Activated naive CD8-positive, alpha-beta T cell treated with anti-CD3 and anti-CD28 coated beads for 36 hours (primary cell): ENCODE results near the gene TRAFD1. TPM values are rescaled to one million over a fixed set of nuclear protein-coding genes. Genes with fewer than 3 reads are reported as not detected.

Source experiments
- DNase-seq: peaks from one replicate; pipeline ENCODE4 v3.0.0; 2021
- H3K27ac Mint-ChIP-seq: one replicate; pipeline ENCODE4 v1.8.0; 2022; ENCODE audit warnings: mild to moderate bottlenecking, moderate library complexity, mixed read lengths
- H3K27me3 Mint-ChIP-seq: one replicate; pipeline ENCODE4 v1.8.0; 2022; ENCODE audit warnings: mild to moderate bottlenecking, mixed read lengths
- H3K36me3 Mint-ChIP-seq: one replicate; pipeline ENCODE4 v1.8.0; 2021; ENCODE audit warnings: mild to moderate bottlenecking, mixed read lengths
- H3K4me1 Mint-ChIP-seq: one replicate; pipeline ENCODE4 v1.8.0; 2021; ENCODE audit warnings: mixed read lengths
- H3K4me3 Mint-ChIP-seq: one replicate; pipeline ENCODE4 v1.8.0; 2022; ENCODE audit warnings: mild to moderate bottlenecking, moderate library complexity, mixed read lengths
- H3K9me3 Mint-ChIP-seq: one replicate; pipeline ENCODE4 v1.8.0; 2022; ENCODE audit warnings: mixed read lengths
- total RNA-seq, 2 experiments: library from RNA; stranded (reverse); gene quantifications; one replicate each; pipeline ENCODE4 v1.2.3, GENCODE V29; 2021

Gene TRAFD1
- total RNA-seq, 2 experiments from 2014 or later: 49.6 to 49.8 TPM

DNA sequence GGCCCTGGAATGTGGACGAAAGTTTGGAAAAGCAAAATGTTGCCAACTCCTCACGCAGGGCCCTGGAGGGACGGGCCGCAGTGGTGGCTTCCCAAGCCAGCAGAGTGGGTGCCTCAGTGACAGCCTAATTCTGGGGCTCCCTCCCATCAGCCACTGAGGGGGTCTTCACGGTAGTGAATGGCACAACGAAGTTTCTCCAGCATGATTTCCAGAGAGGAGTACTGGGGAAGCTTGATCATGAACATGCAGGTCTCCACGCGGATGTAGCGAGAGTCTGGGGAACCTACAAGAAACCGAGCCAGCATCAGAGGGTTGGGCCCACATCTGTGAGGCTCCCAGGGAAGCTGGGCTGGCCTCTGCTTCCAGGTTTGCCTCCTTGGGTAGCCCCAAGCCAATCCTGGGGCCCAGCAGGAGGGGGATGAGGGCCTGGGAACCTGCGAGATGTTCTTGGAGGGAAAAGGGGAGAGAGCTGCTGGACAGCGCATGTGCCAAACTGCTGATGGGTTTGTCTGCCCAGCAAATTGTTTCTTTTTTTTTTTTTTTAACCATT is 37.0 kb downstream of the TRAFD1 start:
- Mint-ChIP-seq H3K4me3 (no peak overlapping the region), H3K36me3 (peaks cover 55% of the 10 kb centered on the region), H3K27ac (no peak overlapping the region), H3K4me1 (peaks cover 16% of the 10 kb centered on the region), H3K9me3 (peaks cover 24% of the 10 kb centered on the region), H3K27me3 (no peaks in the 10 kb centered on the region)
- DNase-seq: no peak

- DNase-seq: no peak
- peaks cover 17% of the 10 kb centered on the region for H3K9me3 Mint-ChIP-seq
These were observed 37.7 kb downstream of the TRAFD1 start for GRCh38 chr12:112163056-112163455.

GRCh38 chr12:112163471-112163991 is 38.2 kb downstream of the TRAFD1 start:
- no peak for DNase-seq
- peaks cover 43% of the 10 kb centered on the region for H3K36me3 Mint-ChIP-seq
- peaks cover 13% of the 10 kb centered on the region for H3K9me3 Mint-ChIP-seq
- H3K27ac Mint-ChIP-seq: no peak overlapping the region
- no peak overlapping the region for H3K4me3 Mint-ChIP-seq
- H3K4me1 Mint-ChIP-seq: peaks cover 8% of the 10 kb centered on the region
- H3K27me3 Mint-ChIP-seq: no peaks in the 10 kb centered on the region

More at GRCh38 chr12:112163056-112163455, 37.7 kb downstream of the TRAFD1 start:
- Mint-ChIP-seq H3K36me3 (peaks cover 48% of the 10 kb centered on the region), H3K4me1 (peaks cover 13% of the 10 kb centered on the region), H3K4me3 (no peak overlapping the region), H3K27ac (no peak overlapping the region), H3K27me3 (no peaks in the 10 kb centered on the region)

- no peak for DNase-seq
- Mint-ChIP-seq H3K9me3 (peaks cover 13% of the 10 kb centered on the region), H3K4me1 (peaks cover 2% of the 10 kb centered on the region), H3K36me3 (peaks cover 37% of the 10 kb centered on the region), H3K27me3 (no peaks in the 10 kb centered on the region), H3K27ac (no peak overlapping the region), H3K4me3 (no peak overlapping the region)
These were observed 38.8 kb downstream of the TRAFD1 start for GRCh38 chr12:112164011-112164660.

- H3K27ac Mint-ChIP-seq: no peak overlapping the region
- H3K4me1 Mint-ChIP-seq: peaks cover 4% of the 10 kb centered on the region
- peaks cover 27% of the 10 kb centered on the region for H3K36me3 Mint-ChIP-seq
- peaks cover 3% of the 10 kb centered on the region for H3K9me3 Mint-ChIP-seq
- no peak for DNase-seq
- no peaks in the 10 kb centered on the region for H3K27me3 Mint-ChIP-seq
- no peak overlapping the region for H3K4me3 Mint-ChIP-seq
These were observed 40.3 kb downstream of the TRAFD1 start for GRCh38 chr12:112165624-112166023.

GRCh38 chr12:112166051-112167015 is 41.0 kb downstream of the TRAFD1 start:
- no peak overlapping the region for H3K27ac Mint-ChIP-seq
- no peaks in the 10 kb centered on the region for H3K27me3 Mint-ChIP-seq
- peaks cover 3% of the 10 kb centered on the region for H3K9me3 Mint-ChIP-seq
- H3K4me3 Mint-ChIP-seq: no peak overlapping the region
- peaks cover 5% of the 10 kb centered on the region for H3K4me1 Mint-ChIP-seq
- DNase-seq: no peak
- H3K36me3 Mint-ChIP-seq: peaks cover 20% of the 10 kb centered on the region

DNA sequence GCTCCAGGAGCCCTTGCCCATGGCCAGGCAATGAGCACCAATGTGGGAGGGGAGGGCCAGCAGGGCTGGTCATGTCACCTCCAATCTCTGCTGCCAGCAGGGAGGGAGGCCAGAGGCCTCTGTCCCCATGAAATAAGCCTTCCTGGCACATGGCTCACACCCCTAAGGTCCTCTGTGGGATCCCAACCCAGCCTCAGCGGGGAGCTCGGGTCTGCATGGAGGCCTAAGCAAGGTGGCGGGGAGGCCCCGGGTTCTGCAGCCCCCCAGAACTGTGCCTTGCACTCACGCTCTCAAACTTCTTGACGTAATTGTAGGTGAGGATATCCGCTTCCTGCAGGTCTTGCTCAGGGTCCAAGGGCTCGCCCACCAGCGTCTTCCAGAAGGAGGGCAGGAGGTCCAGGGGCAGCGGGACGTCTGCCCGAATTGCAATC is 41.7 kb downstream of the TRAFD1 start:
- Mint-ChIP-seq H3K36me3 (peaks cover 15% of the 10 kb centered on the region), H3K9me3 (no peaks in the 10 kb centered on the region), H3K4me1 (peaks cover 5% of the 10 kb centered on the region), H3K27me3 (no peaks in the 10 kb centered on the region), H3K27ac (no peak overlapping the region), H3K4me3 (no peak overlapping the region)
- DNase-seq: no peak

GRCh38 chr12:112167718-112168525 is 42.6 kb downstream of the TRAFD1 start:
- Mint-ChIP-seq H3K27ac (no peak overlapping the region), H3K9me3 (no peaks in the 10 kb centered on the region), H3K4me1 (peaks cover 5% of the 10 kb centered on the region), H3K36me3 (peaks cover 10% of the 10 kb centered on the region), H3K27me3 (no peaks in the 10 kb centered on the region), H3K4me3 (no peak overlapping the region)
- no peak for DNase-seq

DNA sequence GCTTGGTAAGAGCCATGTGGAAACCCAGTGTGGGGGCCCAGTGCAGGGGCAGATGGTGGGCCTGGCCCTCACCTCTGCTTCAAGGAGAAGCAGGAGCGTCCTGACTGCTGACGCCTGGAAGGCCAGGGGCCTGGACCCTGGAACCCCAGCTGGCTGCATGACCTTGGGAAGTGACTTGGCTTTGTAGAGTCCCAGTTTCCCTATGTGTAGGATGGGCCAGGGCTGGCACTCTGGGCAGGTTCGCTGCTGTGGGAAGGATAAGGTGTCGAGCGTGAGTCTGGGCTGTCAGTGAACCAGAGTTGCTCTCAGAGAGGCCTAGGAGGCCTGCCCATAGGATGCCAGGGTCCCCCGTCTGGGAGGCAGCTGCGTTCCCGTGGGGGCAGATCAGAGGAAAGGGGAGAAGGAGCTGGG is 43.2 kb downstream of the TRAFD1 start:
- H3K4me3 Mint-ChIP-seq: no peak overlapping the region
- no peak overlapping the region for H3K27ac Mint-ChIP-seq
- H3K9me3 Mint-ChIP-seq: no peaks in the 10 kb centered on the region
- H3K27me3 Mint-ChIP-seq: no peaks in the 10 kb centered on the region
- DNase-seq: no peak
- peaks cover 7% of the 10 kb centered on the region for H3K36me3 Mint-ChIP-seq
- H3K4me1 Mint-ChIP-seq: peaks cover 5% of the 10 kb centered on the region

DNA sequence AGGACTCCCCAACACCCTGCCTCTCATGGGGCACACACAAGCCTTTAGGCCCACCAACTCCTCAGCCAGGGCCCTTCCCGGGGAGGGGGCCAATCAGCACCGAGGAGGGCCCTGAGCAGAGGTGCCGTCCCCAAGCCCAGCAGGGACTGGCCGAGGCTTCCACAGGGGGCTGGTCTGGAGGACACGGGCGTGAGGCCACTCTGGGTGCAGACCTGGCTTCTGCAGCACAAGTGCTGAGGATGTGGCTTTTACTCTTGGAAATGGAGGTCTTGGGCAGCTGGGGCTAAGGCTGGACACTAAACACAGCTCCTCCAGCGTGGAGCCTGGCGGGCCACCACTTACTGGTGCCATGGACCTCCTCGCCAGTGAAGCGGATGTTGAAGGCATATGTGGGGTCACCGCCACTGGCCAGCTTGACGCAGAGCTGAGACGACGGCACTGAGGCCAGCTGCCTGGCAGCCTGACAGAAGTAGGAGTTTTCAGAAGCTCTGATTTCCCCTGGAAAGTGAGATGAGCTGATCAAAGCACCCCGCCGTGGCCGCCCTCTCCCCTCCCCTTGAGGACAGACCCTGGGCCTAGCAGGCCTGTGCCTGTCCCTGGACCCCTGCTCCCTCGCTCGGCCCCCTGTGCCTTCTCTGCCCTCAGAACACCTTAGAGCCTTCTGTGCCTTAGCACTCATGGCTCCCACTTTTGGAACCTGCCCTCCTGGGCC is 44.0 kb downstream of the TRAFD1 start:
- no peak overlapping the region for H3K27ac Mint-ChIP-seq
- H3K9me3 Mint-ChIP-seq: no peaks in the 10 kb centered on the region
- peaks cover 5% of the 10 kb centered on the region for H3K4me1 Mint-ChIP-seq
- no peak overlapping the region for H3K4me3 Mint-ChIP-seq
- H3K36me3 Mint-ChIP-seq: peaks cover 5% of the 10 kb centered on the region
- DNase-seq: no peak
- H3K27me3 Mint-ChIP-seq: no peaks in the 10 kb centered on the region

DNA sequence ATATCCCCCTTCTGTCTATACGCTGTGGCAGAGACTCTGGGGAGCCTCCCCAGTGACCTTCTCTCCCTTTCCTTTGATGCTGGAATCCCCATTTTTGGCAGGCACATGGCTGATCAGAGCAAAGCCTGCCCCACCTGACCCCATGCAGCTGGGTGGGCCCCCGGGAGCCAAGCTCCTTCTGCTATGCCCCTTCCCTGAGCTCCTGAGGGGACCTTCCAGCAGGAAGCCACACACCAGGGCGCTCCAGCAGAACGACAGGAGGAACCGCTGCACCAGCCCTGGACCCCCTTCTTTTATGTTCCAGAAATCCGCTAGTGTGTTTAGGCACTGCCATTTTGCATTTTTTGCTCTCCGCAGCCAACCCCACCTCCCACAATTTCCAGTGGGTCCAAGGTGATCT is 44.6 kb downstream of the TRAFD1 start:
- Mint-ChIP-seq H3K27me3 (no peaks in the 10 kb centered on the region), H3K36me3 (peaks cover 5% of the 10 kb centered on the region), H3K9me3 (no peaks in the 10 kb centered on the region), H3K27ac (peak overlapping the region; percentile 2), H3K4me3 (no peak overlapping the region), H3K4me1 (peaks cover 5% of the 10 kb centered on the region)
- DNase-seq: no peak

GRCh38 chr12:112170376-112170775 is 45.0 kb downstream of the TRAFD1 start:
- H3K4me3 Mint-ChIP-seq: no peak overlapping the region
- peaks cover 5% of the 10 kb centered on the region for H3K4me1 Mint-ChIP-seq
- H3K27me3 Mint-ChIP-seq: no peaks in the 10 kb centered on the region
- H3K9me3 Mint-ChIP-seq: no peaks in the 10 kb centered on the region
- peak overlapping the region; percentile 2 for H3K27ac Mint-ChIP-seq
- H3K36me3 Mint-ChIP-seq: peaks cover 5% of the 10 kb centered on the region
- DNase-seq: peak; percentile 32

- Mint-ChIP-seq H3K4me3 (no peak overlapping the region), H3K9me3 (no peaks in the 10 kb centered on the region), H3K27me3 (no peaks in the 10 kb centered on the region), H3K36me3 (peaks cover 9% of the 10 kb centered on the region), H3K27ac (no peak overlapping the region), H3K4me1 (peaks cover 5% of the 10 kb centered on the region)
- DNase-seq: no peak
These were observed 45.7 kb downstream of the TRAFD1 start for GRCh38 chr12:112170971-112171596.
